Measurements from ENCODE around the gene SLC35F6.

Gene SLC35F6

GRCh38 chr2:26764078-26764887, at the start of gene SLC35F6:
TSS of gene SLC35F6 (plus strand) at chr2:26764284. CDS start at chr2:26764350, 66 bp downstream.
- DNase-seq (ENCODE audit: low read depth in 2 of 2, low spot score in 1 of 2) = peak; percentile 57 to 65

GRCh38 chr2:26715528-26716270, 48.4 kb upstream of the SLC35F6 start:
- DNase-seq (ENCODE audit: low read depth in 2 of 2, low spot score in 1 of 2) = no peak

GRCh38 chr2:26716340-26716739, 47.7 kb upstream of the SLC35F6 start:
- no peak for DNase-seq (ENCODE audit: low read depth in 2 of 2, low spot score in 1 of 2)

GRCh38 chr2:26716769-26717168, 47.3 kb upstream of the SLC35F6 start:
- DNase-seq (ENCODE audit: low read depth in 2 of 2, low spot score in 1 of 2) = no peak

- DNase-seq (ENCODE audit: low read depth in 2 of 2, low spot score in 1 of 2) = no peak
Measured at GRCh38 chr2:26717362-26717761, 46.7 kb upstream of the SLC35F6 start.

GRCh38 chr2:26718949-26719686, 45.0 kb upstream of the SLC35F6 start:
- DNase-seq (ENCODE audit: low read depth in 2 of 2, low spot score in 1 of 2) = no peak

GRCh38 chr2:26720322-26721114, 43.6 kb upstream of the SLC35F6 start:
- no peak for DNase-seq (ENCODE audit: low read depth in 2 of 2, low spot score in 1 of 2)

GRCh38 chr2:26721115-26722032, 42.7 kb upstream of the SLC35F6 start:
- no peak for DNase-seq (ENCODE audit: low read depth in 2 of 2, low spot score in 1 of 2)

GRCh38 chr2:26722328-26722727, 41.8 kb upstream of the SLC35F6 start:
- no peak for DNase-seq (ENCODE audit: low read depth in 2 of 2, low spot score in 1 of 2)

- DNase-seq (ENCODE audit: low read depth in 2 of 2, low spot score in 1 of 2) = no peak
Measured at GRCh38 chr2:26722911-26723310, 41.2 kb upstream of the SLC35F6 start.

GRCh38 chr2:26723475-26723874, 40.6 kb upstream of the SLC35F6 start:
- DNase-seq (ENCODE audit: low read depth in 2 of 2, low spot score in 1 of 2) = no peak

GRCh38 chr2:26723991-26724750, 39.9 kb upstream of the SLC35F6 start:
- DNase-seq (ENCODE audit: low read depth in 2 of 2, low spot score in 1 of 2) = no peak

GRCh38 chr2:26724784-26725520, 39.1 kb upstream of the SLC35F6 start:
- DNase-seq (ENCODE audit: low read depth in 2 of 2, low spot score in 1 of 2) = no peak

- no peak for DNase-seq (ENCODE audit: low read depth in 2 of 2, low spot score in 1 of 2)
Measured at GRCh38 chr2:26725521-26725820, 38.6 kb upstream of the SLC35F6 start.

- no peak for DNase-seq (ENCODE audit: low read depth in 2 of 2, low spot score in 1 of 2)
Measured at GRCh38 chr2:26726228-26726627, 37.9 kb upstream of the SLC35F6 start.

GRCh38 chr2:26727641-26728561, 36.2 kb upstream of the SLC35F6 start:
- DNase-seq (ENCODE audit: low read depth in 2 of 2, low spot score in 1 of 2) = no peak

GRCh38 chr2:26729311-26729710, 34.8 kb upstream of the SLC35F6 start:
- DNase-seq (ENCODE audit: low read depth in 2 of 2, low spot score in 1 of 2) = no peak
